Measurements from ENCODE around the gene CSH1. TPM values are rescaled to one million over a fixed set of nuclear protein-coding genes. Genes with fewer than 3 reads are reported as not detected.

The CSH1 gene
- polyA plus RNA-seq, 2 of the 4 experiments (the other 2 are of a cell fraction) = not detected

DNA sequence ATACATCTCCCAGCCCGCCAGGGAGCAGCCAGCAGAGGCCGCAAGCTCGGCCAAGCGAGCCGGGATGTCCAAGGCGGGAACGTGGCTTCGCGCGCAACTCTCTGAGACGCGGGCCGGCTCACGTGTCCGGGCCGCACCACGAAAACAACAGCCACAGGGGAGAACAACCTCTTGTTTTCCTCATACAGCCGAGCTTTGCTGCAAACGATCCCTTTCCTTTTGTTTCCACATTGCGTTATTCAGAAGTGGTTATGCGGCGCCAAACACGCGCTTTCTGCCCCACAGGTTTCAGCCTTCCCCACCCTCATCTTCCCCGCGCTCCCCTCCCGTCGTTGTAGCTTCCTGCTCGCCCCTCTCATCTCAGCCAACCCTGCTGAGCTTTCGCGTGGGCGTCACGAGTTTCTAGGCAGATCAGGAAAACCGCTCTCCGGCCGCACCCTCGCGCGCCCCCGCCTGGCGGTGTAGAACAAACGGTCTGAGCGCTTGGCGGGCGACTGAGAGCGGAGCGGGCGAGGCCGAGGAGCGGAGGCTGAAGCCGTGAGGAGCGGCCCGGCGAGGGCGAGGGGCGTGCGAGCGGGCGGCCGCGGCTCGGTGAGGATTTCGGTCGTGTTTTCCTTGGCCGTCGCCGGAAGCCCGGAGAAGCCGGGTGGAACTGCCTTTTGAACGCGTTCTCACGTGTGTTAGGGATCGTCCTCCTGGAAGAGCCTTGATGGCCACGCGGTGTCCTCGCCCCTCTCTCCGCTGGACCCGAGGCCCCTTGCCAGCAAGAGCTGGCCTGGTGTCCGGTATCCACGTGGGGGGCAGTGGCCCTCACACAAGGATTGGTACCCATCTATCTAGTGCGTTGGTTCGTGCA lies 47.3 kb downstream of the CSH1 start (continued):
- TF ChIP-seq HMGXB4 (CRISPR knock-in tag; IDR thresholded peaks at IDR 0.05; ENCODE audit: borderline replicate concordance) (peak; percentile 84), ATOH8 (CRISPR knock-in tag; IDR thresholded peaks at IDR 0.05; ENCODE audit: low read depth) (peak; percentile 94), ZNF302 (CRISPR knock-in tag; IDR thresholded peaks at IDR 0.05) (no peak; the same call in 1 of the 2 replicates), TP53 (CRISPR knock-in tag; IDR thresholded peaks at IDR 0.05) (peak; percentile 78; the same call in 1 of the 2 replicates), HOXA7 (CRISPR knock-in tag; IDR thresholded peaks at IDR 0.05) (peak; percentile 40; the same call in 1 of the 2 replicates), CBX8 (IDR thresholded peaks at IDR 0.05) (no peak), BHLHE40 (IDR thresholded peaks at IDR 0.05; ENCODE audit: low read depth, low read length) (peak; percentile 89), MYC (IDR thresholded peaks at IDR 0.05; ENCODE audit: borderline replicate concordance, low read length) (no peak), KDM1A (IDR thresholded peaks at IDR 0.05; ENCODE audit: low read depth) (peak; percentile 63; the same call in 1 of the 2 replicates), FOSL2 (IDR thresholded peaks at IDR 0.05) (no peak), FOSL2 (CRISPR knock-in tag; IDR thresholded peaks at IDR 0.05) (no peak), NFE2L2 (conservative IDR thresholded peaks at IDR 0.05; ENCODE audit: low read length) (no peak), JUNB (IDR thresholded peaks at IDR 0.05) (no peak), RNF2 (IDR thresholded peaks at IDR 0.05; ENCODE audit: borderline replicate concordance, low read depth) (peak; percentile 75), CHD2 (IDR thresholded peaks at IDR 0.05; ENCODE audit: low read length, partially characterized antibody) (peak; percentile 60), ELK1 (IDR thresholded peaks at IDR 0.05; ENCODE audit: low read depth, low read length) (no peak), RFX5 (IDR thresholded peaks at IDR 0.05) (peak; percentile 100), RAD21 (conservative IDR thresholded peaks at IDR 0.05 in 1 of 2, IDR thresholded peaks at IDR 0.05 in 1 of 2) (no peak), JUN (IDR thresholded peaks at IDR 0.05) (peak in 1 of 2 experiments; percentile 73; a peak in 2 of 5 replicates), HOXB13 (CRISPR knock-in tag; IDR thresholded peaks at IDR 0.05; ENCODE audit: low read depth) (peak; percentile 95), SREBF2 (IDR thresholded peaks at IDR 0.05) (peak; percentile 14; the same call in 1 of the 2 replicates), CTCF (IDR thresholded peaks at IDR 0.05) (peak; percentile 88), NPAS2 (CRISPR knock-in tag; IDR thresholded peaks at IDR 0.05; ENCODE audit: borderline replicate concordance) (peak; percentile 95), MAFK (IDR thresholded peaks at IDR 0.05; ENCODE audit: partially characterized antibody) (no peak), GATA3 (IDR thresholded peaks at IDR 0.05; ENCODE audit: borderline replicate concordance) (peak; percentile 91), FOXS1 (CRISPR knock-in tag; IDR thresholded peaks at IDR 0.05) (peak; percentile 63; the same call in 1 of the 2 replicates), ZSCAN20 (CRISPR knock-in tag; IDR thresholded peaks at IDR 0.05) (peak; percentile 70; the same call in 1 of the 2 replicates)
- TF ChIP-seq, protein P1, sequence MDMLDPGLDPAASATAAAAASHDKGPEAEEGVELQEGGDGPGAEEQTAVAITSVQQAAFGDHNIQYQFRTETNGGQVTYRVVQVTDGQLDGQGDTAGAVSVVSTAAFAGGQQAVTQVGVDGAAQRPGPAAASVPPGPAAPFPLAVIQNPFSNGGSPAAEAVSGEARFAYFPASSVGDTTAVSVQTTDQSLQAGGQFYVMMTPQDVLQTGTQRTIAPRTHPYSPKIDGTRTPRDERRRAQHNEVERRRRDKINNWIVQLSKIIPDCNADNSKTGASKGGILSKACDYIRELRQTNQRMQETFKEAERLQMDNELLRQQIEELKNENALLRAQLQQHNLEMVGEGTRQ (IDR thresholded peaks at IDR 0.05) = peak; percentile 94

Data from A549 (cell line).